ENCODE data around the gene BTBD6. TPM values are rescaled to one million over a fixed set of nuclear protein-coding genes. Genes with fewer than 3 reads are reported as not detected.

Gene BTBD6
- total and polyA plus RNA-seq, 2 experiments from 2014 or later: 20.3 to 20.9 TPM

DNA sequence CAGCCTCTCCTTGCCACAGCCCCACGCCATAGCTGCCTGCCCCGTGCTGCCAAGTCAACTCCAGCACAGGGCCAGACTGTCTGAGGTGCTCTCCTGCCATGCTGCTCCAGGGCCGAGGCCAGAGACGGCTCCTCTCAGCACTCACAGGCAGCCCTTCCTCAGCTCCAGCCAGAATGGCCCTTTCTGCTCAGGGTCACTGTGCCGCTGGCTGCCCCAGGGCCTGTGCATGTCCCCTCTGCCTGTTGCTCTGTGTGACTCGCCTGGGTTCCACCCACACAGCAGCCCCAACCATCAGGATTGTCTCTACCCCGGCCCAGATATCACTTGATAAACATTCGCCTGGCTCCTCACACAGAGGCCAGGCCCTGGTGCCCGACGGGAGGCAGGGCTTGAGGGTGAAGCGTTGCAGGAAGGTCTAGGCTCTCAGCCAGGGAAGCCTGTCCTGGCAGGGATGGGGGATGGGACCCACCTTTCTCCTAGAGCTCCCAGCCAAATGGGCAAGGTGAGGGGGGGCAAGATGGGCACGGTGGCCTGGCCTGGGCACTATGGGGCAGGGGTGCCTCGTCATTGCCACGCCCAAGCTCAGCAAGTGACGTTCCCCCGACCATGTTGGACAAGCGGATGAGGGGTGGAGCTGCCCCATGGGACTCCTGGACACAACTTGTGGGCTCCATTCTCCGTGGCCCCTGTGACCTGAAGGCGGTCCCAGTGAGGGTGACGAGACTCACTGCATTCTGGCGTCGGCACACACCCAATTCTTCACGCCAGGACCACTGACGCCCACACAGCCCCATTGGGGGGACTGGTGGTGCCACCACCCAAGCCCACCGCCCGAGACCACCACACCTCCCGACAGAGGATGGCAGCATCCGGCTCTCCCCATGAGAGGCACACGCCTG lies 27.4 kb upstream of the BTBD6 start:
- Histone ChIP-seq H3K36me3 (peaks cover 25% of the 10 kb centered on the region), H3K4me1 (ENCODE audit: low read depth) (no peaks in the 10 kb centered on the region), H3K9me3 (ENCODE audit: low read depth) (no peaks in the 10 kb centered on the region), H3K27ac (no peak overlapping the region), H3K4me3 (no peak overlapping the region), H3K27me3 (no peaks in the 10 kb centered on the region)
- TF ChIP-seq CTCF (IDR thresholded peaks at IDR 0.05; ENCODE audit: low read depth, low read length): no peak
- DNase-seq (ENCODE audit: low read depth in 1 of 2, low spot score in 1 of 2): no peak

GRCh38 chr14:105221598-105222178 lies 26.6 kb upstream of the BTBD6 start:
- Histone ChIP-seq H3K36me3 (peaks cover 28% of the 10 kb centered on the region), H3K27ac (no peak overlapping the region), H3K4me3 (no peak overlapping the region), H3K4me1 (ENCODE audit: low read depth) (no peaks in the 10 kb centered on the region), H3K27me3 (no peaks in the 10 kb centered on the region), H3K9me3 (ENCODE audit: low read depth) (no peaks in the 10 kb centered on the region)
- DNase-seq (ENCODE audit: low read depth in 1 of 2, low spot score in 1 of 2): no peak
- TF ChIP-seq CTCF (IDR thresholded peaks at IDR 0.05; ENCODE audit: low read depth, low read length): no peak

DNA sequence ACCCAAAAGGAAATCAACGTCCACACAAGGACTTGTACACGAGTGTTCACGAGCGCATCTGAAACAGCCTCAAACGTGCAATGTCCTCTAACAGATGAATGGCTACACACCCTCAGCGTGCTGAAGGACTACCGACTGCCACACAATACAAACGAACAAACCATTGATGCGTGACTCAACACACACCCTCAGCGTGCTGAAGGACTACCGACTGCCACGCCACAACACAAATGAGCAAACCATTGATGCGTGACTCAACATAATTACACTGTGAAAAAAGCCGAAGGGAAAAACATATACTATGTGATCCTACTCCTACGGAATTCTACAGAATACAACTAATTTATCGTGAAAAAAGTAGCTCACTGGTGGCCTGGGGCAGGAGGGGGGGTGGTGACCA lies 25.1 kb upstream of the BTBD6 start:
- H3K27me3 ChIP-seq: no peaks in the 10 kb centered on the region
- no peak for DNase-seq (ENCODE audit: low read depth in 1 of 2, low spot score in 1 of 2)
- H3K27ac ChIP-seq: no peak overlapping the region
- no peak overlapping the region for H3K4me3 ChIP-seq
- H3K4me1 ChIP-seq (ENCODE audit: low read depth): no peaks in the 10 kb centered on the region
- peaks cover 21% of the 10 kb centered on the region for H3K36me3 ChIP-seq
- no peak for TF ChIP-seq CTCF (IDR thresholded peaks at IDR 0.05; ENCODE audit: low read depth, low read length)
- no peaks in the 10 kb centered on the region for H3K9me3 ChIP-seq (ENCODE audit: low read depth)

DNA sequence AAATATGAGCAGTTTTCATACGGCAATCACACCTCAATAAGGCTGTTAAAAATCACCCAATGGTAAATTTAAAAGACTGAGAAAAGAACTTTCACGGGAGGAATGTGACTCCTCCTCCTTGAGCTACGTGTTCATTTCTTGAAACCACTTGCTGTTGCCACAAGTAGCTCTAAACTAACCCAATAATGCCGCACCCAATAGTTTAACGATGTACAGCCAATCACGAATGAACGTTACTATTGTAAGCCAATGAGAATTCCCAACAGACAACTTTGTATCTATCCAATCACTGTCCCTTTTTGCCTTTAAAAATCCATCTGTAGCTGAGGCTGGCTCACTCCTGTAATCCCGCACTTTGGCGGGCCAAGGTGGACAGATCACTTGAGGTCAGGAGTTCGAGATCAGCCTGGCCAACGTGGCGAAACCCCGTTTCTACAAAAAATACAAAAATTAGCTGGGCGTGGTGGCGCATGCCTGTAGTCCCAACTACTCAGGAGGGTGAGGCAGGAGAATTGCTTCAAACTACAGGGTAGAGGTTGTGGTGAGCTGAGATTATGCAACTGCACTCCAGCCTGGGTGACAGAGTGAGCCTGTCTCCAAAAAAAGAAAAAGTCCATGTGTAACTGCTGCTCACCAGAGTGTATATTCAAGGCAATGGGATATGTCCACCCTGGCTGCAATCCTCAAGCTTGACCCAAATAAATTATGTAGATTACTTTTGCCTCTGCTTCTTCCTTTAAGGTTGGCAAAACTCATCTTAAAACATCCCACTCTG lies 24.4 kb upstream of the BTBD6 start:
- no peaks in the 10 kb centered on the region for H3K9me3 ChIP-seq (ENCODE audit: low read depth)
- no peak overlapping the region for H3K27ac ChIP-seq
- no peaks in the 10 kb centered on the region for H3K27me3 ChIP-seq
- no peak overlapping the region for H3K4me3 ChIP-seq
- no peak for TF ChIP-seq CTCF (IDR thresholded peaks at IDR 0.05; ENCODE audit: low read depth, low read length)
- H3K4me1 ChIP-seq (ENCODE audit: low read depth): no peaks in the 10 kb centered on the region
- no peak for DNase-seq (ENCODE audit: low read depth in 1 of 2, low spot score in 1 of 2)
- H3K36me3 ChIP-seq: peaks cover 20% of the 10 kb centered on the region

GRCh38 chr14:105224845-105225570 lies 23.3 kb upstream of the BTBD6 start:
- Histone ChIP-seq H3K27ac (no peak overlapping the region), H3K36me3 (peaks cover 17% of the 10 kb centered on the region), H3K9me3 (ENCODE audit: low read depth) (no peaks in the 10 kb centered on the region), H3K27me3 (no peaks in the 10 kb centered on the region), H3K4me1 (ENCODE audit: low read depth) (no peaks in the 10 kb centered on the region), H3K4me3 (no peak overlapping the region)
- DNase-seq (ENCODE audit: low read depth in 1 of 2, low spot score in 1 of 2): no peak
- no peak for TF ChIP-seq CTCF (IDR thresholded peaks at IDR 0.05; ENCODE audit: low read depth, low read length)
